IPS-NIHi11 (cell line): Measurements from ENCODE around the gene TBC1D14.
"Not testable (repeated sequence)": the region's sequence is repeated elsewhere in the genome, so short reads cannot be mapped to it uniquely, and the experiment has no call there.

Experiments used
- DNase-seq: peaks from one replicate; pipeline ENCODE4 v3.0.0; 2012; ENCODE audit warnings: mixed read lengths, low spot score

The TBC1D14 gene

GRCh38 chr4:6910340-6910959 is 824 bp downstream of the TBC1D14 start:
- DNase-seq = no peak

GRCh38 chr4:6910960-6911874 is 1.6 kb downstream of the TBC1D14 start:
- no peak for DNase-seq

GRCh38 chr4:6911917-6912316 is 2.3 kb downstream of the TBC1D14 start:
- DNase-seq = not testable (repeated sequence)

- no peak for DNase-seq
These were observed 2.8 kb downstream of the TBC1D14 start for GRCh38 chr4:6912441-6912840.

GRCh38 chr4:6913350-6913905 is 3.8 kb downstream of the TBC1D14 start:
- DNase-seq = no peak

- DNase-seq = no peak
These were observed 4.8 kb downstream of the TBC1D14 start for GRCh38 chr4:6914448-6914847.

- DNase-seq = no peak
These were observed 5.7 kb downstream of the TBC1D14 start for GRCh38 chr4:6915041-6916005.

GRCh38 chr4:6916069-6916586 is 6.5 kb downstream of the TBC1D14 start:
- no peak for DNase-seq

GRCh38 chr4:6916587-6917460 is 7.2 kb downstream of the TBC1D14 start:
- DNase-seq = no peak

GRCh38 chr4:6917461-6918271 is 8.0 kb downstream of the TBC1D14 start:
- peak; percentile 63 for DNase-seq

GRCh38 chr4:6918338-6918737 is 8.7 kb downstream of the TBC1D14 start:
- DNase-seq = no peak

GRCh38 chr4:6920171-6920570 is 10.5 kb downstream of the TBC1D14 start:
- no peak for DNase-seq

GRCh38 chr4:6923507-6923906 is 13.9 kb downstream of the TBC1D14 start:
- no peak for DNase-seq

- no peak for DNase-seq
These were observed 14.7 kb downstream of the TBC1D14 start for GRCh38 chr4:6924361-6924779.

- no peak for DNase-seq
These were observed 15.8 kb downstream of the TBC1D14 start for GRCh38 chr4:6925357-6925836.

- no peak for DNase-seq
These were observed 16.5 kb downstream of the TBC1D14 start for GRCh38 chr4:6926081-6926480.

GRCh38 chr4:6926681-6927478 is 17.3 kb downstream of the TBC1D14 start:
- no peak for DNase-seq

- no peak for DNase-seq
These were observed 18.5 kb downstream of the TBC1D14 start for GRCh38 chr4:6928081-6928480.

- DNase-seq = no peak
These were observed 19.7 kb downstream of the TBC1D14 start for GRCh38 chr4:6929339-6929811.
